GM19035 (cell line): Measurements from ENCODE around the gene ORAI3.

Source experiments
- ATAC-seq: cut with Tn5 transposase; IDR thresholded peaks from one replicate; pipeline ENCODE4 v1.9.1; 2021; ENCODE audit not compliant: unreplicated experiment

Gene ORAI3

GRCh38 chr16:30966033-30966619 lies 17.3 kb downstream of the ORAI3 start:
- no peak for ATAC-seq

- ATAC-seq: no peak
Observed at GRCh38 chr16:30967795-30968194, 18.9 kb downstream of the ORAI3 start.

GRCh38 chr16:30969246-30969842 lies 20.5 kb downstream of the ORAI3 start:
- no peak for ATAC-seq

- no peak for ATAC-seq
Observed at GRCh38 chr16:30971298-30971697, 22.4 kb downstream of the ORAI3 start.

- no peak for ATAC-seq
Observed at GRCh38 chr16:30972872-30973271, 24.0 kb downstream of the ORAI3 start.

- ATAC-seq: no peak
Observed at GRCh38 chr16:30974348-30974747, 25.5 kb downstream of the ORAI3 start.

- no peak for ATAC-seq
Observed at GRCh38 chr16:30976486-30976885, 27.6 kb downstream of the ORAI3 start.

GRCh38 chr16:30977502-30977901 lies 28.6 kb downstream of the ORAI3 start:
- ATAC-seq: no peak

GRCh38 chr16:30979170-30980022 lies 30.5 kb downstream of the ORAI3 start:
- no peak for ATAC-seq

- ATAC-seq: no peak
Observed at GRCh38 chr16:30980023-30980371, 31.1 kb downstream of the ORAI3 start.

GRCh38 chr16:30980434-30980833 lies 31.6 kb downstream of the ORAI3 start:
- ATAC-seq: no peak

GRCh38 chr16:30980959-30981358 lies 32.1 kb downstream of the ORAI3 start:
- no peak for ATAC-seq

- no peak for ATAC-seq
Observed at GRCh38 chr16:30982548-30983288, 33.9 kb downstream of the ORAI3 start.

- no peak for ATAC-seq
Observed at GRCh38 chr16:30983289-30983889, 34.5 kb downstream of the ORAI3 start.

GRCh38 chr16:30983898-30984610 lies 35.2 kb downstream of the ORAI3 start:
- ATAC-seq: no peak

- no peak for ATAC-seq
Observed at GRCh38 chr16:30984669-30985400, 36.0 kb downstream of the ORAI3 start, which contains the start of gene HSD3B7. Gene HSD3B7, plus strand, starts transcription at chr16:30985207. Its CDS starts 452 bp downstream, at chr16:30985659.

- ATAC-seq: no peak
Observed at GRCh38 chr16:30985401-30986128, 36.7 kb downstream of the ORAI3 start.

GRCh38 chr16:30986129-30986991 lies 37.5 kb downstream of the ORAI3 start:
- no peak for ATAC-seq
